Lower leg skin (tissue), 4 donors: Measurements from ENCODE around the gene PLEKHM1. TPM values are rescaled to one million over a fixed set of nuclear protein-coding genes. Genes with fewer than 3 reads are reported as not detected.
A peak's percentile ranks its signal among the peaks of the same experiment; 100 is the strongest.

ENCODE experiments used
- DNase-seq, 2 donors: peaks; one replicate each; pipeline ENCODE4 v3.0.0-alpha.2; 2019; ENCODE audit warnings: low spot score in 2 of 2
- H3K4me3 ChIP-seq: fragments of 200-600 bp; sonication (generic); 2 replicates; pipeline ENCODE4 v1.5.1; 2017; ENCODE audit warnings: mild to moderate bottlenecking, low read depth; ENCODE audit not compliant: poor library complexity, severe bottlenecking
- CTCF ChIP-seq, 3 donors: fragments of 450-650 bp; IDR thresholded peaks; one replicate each; pipeline ENCODE4 v1.5.1; 2016; ENCODE audit warnings: antibody characterized with exemption in 3 of 3, mild to moderate bottlenecking in 3 of 3, moderate library complexity in 2 of 3
- POLR2A ChIP-seq, 2 donors: fragments of 450-650 bp; IDR thresholded peaks; one replicate each; pipeline ENCODE4 v1.6.1; 2016 to 2017; ENCODE audit warnings: antibody characterized with exemption in 2 of 2, mild to moderate bottlenecking in 1 of 2, moderate library complexity in 1 of 2
- WGBS, 2 donors: methylation state at CpG; one replicate each; pipeline ENCODE4 v1.1.5; 2018; 5-methylcytosine and 5-hydroxymethylcytosine counted together
- intact Hi-C: fragments of 100-400 bp; cut with DNase I; formaldehyde crosslinking; loops from one replicate; pipeline ENCODE4 v1.15.0; 2023; ENCODE audit warnings: low total_unique reads
- total RNA-seq, 4 donors: library from RNA; depleted of rRNA; stranded (reverse); fragments of >200 nt; gene quantifications; one replicate each; pipeline ENCODE4 v1.1.0, GENCODE V29; 2016

PLEKHM1 gene
- total RNA-seq, 4 donors from 2014 or later = 66.7 to 199 (median 130) TPM

- H3K4me3 ChIP-seq = no peak overlapping the region
- DNase-seq = no peak
- TF ChIP-seq POLR2A (IDR thresholded peaks at IDR 0.05) = no peak
- intact Hi-C loops = no loop called here
- 69 to 93% methylated on average over 1 to 5 of the region's 5 CpGs for WGBS, 2 donors
Measured at GRCh38 chr17:45397796-45398195, 92.7 kb downstream of the PLEKHM1 start.

GRCh38 chr17:45396496-45397205, 93.9 kb downstream of the PLEKHM1 start:
- intact Hi-C loops = no loop called here

GRCh38 chr17:45395569-45396415, 94.7 kb downstream of the PLEKHM1 start:
- DNase-seq = no peak
- WGBS, 2 donors = 76 to 85% methylated on average over 42 to 53 of the region's 60 CpGs
- TF ChIP-seq POLR2A (IDR thresholded peaks at IDR 0.05) (no peak), CTCF (IDR thresholded peaks at IDR 0.05) (no peak)
- intact Hi-C loops = no loop called here
- no peak overlapping the region for H3K4me3 ChIP-seq

More at GRCh38 chr17:45396496-45397205, 93.9 kb downstream of the PLEKHM1 start:
- H3K4me3 ChIP-seq = no peak overlapping the region
- no peak for DNase-seq
- 91 to 94% methylated on average over 33 to 47 of the region's 50 CpGs for WGBS, 2 donors
- TF ChIP-seq CTCF (IDR thresholded peaks at IDR 0.05) = no peak
- no peak for TF ChIP-seq POLR2A (IDR thresholded peaks at IDR 0.05)

GRCh38 chr17:45394913-45395568, 95.5 kb downstream of the PLEKHM1 start:
- 28 to 33% methylated on average over 29 to 30 of the region's 30 CpGs for WGBS, 2 donors
- intact Hi-C loops = no loop called here
- TF ChIP-seq POLR2A (IDR thresholded peaks at IDR 0.05) (no peak), CTCF (IDR thresholded peaks at IDR 0.05) (peak in 1 of 3 donors; percentile 57)
- H3K4me3 ChIP-seq = no peak overlapping the region
- DNase-seq = peak in 1 of 2 donors; percentile 91

GRCh38 chr17:45394564-45394912, 96.0 kb downstream of the PLEKHM1 start:
- intact Hi-C loops = no loop called here
- TF ChIP-seq CTCF (IDR thresholded peaks at IDR 0.05) = no peak
- TF ChIP-seq POLR2A (IDR thresholded peaks at IDR 0.05) = no peak
- no peak for DNase-seq
- no peak overlapping the region for H3K4me3 ChIP-seq
- 78 to 89% methylated on average over 4 of the region's 4 CpGs for WGBS, 2 donors

GRCh38 chr17:45394091-45394490, 96.4 kb downstream of the PLEKHM1 start:
- TF ChIP-seq POLR2A (IDR thresholded peaks at IDR 0.05) = no peak
- TF ChIP-seq CTCF (IDR thresholded peaks at IDR 0.05) = no peak
- intact Hi-C loops = no loop called here
- DNase-seq = no peak
- 80 to 81% methylated on average over 6 of the region's 6 CpGs for WGBS, 2 donors
- H3K4me3 ChIP-seq = no peak overlapping the region
